Stimulated activated CD8-positive, alpha-beta memory T cell treated with anti-CD3 and anti-CD28 coated beads, Interleukin-4, amount 100 ng/mL, for 4 hours (primary cell): ENCODE results near the gene PTGR3.
"Not testable (repeated sequence)": the region's sequence is repeated elsewhere in the genome, so short reads cannot be mapped to it uniquely, and the experiment has no call there.

Source experiments
- DNase-seq, 2 donors: peaks; one replicate each; pipeline ENCODE4 v3.0.0-alpha.2; 2020; ENCODE audit warnings: low read depth in 2 of 2, low spot score in 1 of 2

The PTGR3 gene

GRCh38 chr18:75204269-75204731 is 4.6 kb downstream of the PTGR3 start:
- no peak for DNase-seq

DNA sequence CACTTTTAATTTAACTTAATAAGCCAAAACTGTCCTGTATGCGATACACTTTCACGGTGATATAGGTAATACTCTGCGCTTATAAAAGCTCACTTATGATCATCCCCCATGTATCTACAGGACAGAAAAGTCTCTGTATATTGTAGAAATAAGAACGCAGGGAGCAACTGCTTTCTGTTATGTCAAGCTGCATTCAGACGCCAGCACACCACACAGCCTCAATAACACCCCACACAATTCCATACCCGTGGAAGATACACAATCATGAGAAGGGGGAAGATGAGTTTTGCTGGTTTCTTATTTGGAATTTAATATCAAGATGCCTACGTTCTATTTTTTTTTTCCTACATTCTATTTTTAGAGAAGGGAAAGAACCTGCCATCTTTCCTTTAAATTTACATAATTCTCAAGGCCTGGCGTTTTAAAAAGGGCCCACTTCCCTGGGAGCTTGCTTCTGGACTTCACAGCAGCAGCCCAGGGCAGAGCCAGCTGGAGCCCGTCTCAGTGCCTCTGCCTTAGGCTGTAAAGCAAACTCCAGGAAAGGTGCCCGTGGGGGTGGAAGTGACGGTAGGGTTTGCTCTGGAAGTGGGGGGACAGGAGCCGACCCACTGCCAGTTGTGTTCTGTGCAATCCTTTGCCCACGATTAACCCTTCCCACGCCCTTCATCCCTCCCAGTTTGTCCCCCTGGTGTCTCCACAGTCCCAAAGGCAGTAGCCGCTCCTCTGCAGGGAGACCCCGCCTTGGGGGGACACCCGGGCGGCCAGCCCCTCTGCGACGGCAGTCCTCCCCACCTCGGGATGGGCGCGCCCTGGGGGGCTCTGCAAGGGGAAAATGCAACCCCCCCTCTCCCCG is 5.3 kb downstream of the PTGR3 start:
- no peak for DNase-seq

DNA sequence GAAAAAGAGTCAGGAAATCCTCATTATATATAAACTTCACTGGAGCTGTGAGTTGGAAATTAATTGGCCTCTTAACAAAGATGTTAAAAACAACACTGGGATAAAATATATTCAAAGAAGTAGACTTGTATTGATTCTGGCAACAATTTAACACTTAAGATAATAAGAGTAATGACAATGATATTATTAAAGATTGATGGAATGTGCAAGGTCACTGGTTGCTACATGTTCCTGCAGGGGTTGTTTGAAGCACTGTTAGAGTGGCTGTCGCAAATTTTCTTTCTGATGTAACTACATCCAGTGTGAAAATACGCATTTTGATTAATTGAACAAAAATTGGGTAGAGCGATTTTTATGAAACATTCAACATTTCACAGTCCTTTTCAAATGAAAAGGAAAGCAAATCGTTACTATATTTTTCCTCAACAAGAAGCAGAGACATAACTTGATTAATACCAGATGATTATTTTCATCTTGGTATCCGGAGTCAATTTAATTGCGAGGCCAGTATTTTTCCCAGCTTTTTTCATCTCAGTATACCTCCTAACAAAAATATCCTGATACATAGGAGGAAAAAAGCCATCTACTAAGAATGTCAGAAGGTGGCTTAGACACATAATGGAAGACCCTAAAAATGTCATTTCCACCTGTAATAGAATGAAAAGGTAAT is 6.1 kb downstream of the PTGR3 start:
- DNase-seq, result no peak

GRCh38 chr18:75201282-75202270 is 7.4 kb downstream of the PTGR3 start:
- no peak for DNase-seq

GRCh38 chr18:75200605-75201280 is 8.2 kb downstream of the PTGR3 start:
- DNase-seq, result no peak

DNA sequence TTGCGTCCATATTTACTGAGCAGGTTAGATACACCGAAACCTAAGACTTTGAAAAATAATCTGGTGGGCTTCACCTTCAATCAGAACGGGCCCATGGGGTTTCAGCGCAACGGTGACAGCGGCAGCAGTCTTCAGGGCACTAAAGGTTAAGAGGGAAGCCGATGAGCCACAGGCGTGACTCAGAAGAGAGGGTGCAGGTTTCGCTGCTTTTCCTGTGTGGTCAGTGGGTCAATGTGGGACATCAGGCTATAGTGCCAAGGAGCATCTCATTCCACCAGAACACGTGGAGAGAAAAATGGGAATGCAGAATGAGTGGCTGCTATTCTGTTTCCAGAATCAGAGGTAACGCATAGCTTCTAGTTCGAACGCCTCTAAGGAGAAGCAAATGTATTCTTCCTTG is 8.9 kb downstream of the PTGR3 start:
- no peak for DNase-seq

- DNase-seq, result no peak
Measured at GRCh38 chr18:75199327-75199726, 9.6 kb downstream of the PTGR3 start.

DNA sequence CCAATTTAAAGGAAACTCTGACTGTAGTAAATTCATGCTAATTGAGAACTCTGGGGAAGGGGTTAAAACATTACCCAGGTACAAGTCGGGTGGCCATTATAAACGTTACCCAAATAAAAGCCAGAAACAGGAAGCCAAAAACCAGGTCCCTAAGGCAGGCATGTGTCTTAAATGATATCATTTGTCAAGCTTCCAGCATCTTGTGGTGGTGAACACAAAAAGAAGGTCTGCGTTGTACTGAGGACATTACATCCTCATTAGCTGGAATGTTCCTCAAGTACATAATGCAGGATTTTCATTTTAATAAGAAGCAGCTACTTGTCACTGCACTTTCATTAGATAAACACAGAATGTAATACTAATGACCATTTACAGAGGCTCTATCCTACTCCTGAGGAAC is 10.9 kb downstream of the PTGR3 start:
- no peak for DNase-seq

DNA sequence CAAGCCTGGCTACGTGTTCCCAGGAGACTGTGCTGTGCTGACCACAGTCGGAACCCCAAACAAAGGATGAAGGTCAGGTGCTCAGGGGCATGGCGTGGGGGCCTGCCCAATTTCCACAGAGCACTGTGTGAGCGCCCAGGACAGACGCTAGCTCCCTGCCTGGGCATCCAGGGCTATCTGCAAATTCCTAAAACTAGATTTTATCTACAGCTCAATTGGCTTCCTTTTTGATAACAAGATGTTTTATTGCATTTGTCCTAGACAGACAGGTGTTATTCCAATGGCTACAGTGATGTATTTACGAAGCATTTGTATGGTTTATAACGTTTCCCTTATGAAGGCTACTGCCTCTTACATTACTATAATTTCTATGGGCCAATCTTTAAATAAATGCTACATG is 16.0 kb downstream of the PTGR3 start:
- DNase-seq, result no peak

GRCh38 chr18:75189696-75190095 is 19.2 kb downstream of the PTGR3 start:
- no peak for DNase-seq

DNA sequence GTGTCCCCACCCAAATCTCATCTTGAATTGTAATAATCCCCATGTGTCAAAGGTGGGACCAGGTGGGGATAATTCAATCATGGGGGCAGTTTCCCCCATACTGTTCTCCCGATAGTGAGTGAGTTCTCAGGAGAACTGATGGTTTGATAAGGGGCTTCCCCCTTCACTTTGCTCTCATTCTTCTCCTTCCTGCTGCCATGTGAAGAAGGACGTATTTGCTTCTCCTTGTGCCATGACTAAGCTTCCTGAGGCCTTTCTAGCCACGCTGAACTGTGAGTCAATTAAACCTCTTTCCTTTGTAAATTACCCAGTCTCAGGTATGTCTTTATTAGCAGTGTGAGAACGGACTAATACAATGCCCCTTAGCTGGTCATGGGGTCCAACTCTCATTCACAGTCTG is 21.2 kb downstream of the PTGR3 start:
- DNase-seq, result not testable (repeated sequence)

DNA sequence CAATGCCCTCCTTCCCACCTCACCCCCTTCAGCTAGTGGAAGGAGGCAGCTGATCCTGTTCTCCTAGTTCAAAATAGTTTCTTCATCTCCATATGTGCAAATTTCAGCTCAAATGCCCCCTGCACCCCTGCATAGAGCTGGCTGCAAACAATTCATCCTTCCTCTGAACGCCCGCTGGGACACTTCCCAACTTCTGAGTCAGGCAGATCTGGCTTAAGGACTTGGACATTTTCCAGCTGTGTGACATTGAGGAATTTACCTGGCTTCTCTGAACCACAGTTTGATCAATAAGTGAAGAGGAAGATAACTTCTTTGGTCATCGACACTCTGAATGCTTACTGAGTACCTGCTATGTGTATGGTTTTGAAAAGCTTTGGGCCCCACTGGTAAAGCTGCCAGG is 23.5 kb downstream of the PTGR3 start:
- no peak for DNase-seq

DNA sequence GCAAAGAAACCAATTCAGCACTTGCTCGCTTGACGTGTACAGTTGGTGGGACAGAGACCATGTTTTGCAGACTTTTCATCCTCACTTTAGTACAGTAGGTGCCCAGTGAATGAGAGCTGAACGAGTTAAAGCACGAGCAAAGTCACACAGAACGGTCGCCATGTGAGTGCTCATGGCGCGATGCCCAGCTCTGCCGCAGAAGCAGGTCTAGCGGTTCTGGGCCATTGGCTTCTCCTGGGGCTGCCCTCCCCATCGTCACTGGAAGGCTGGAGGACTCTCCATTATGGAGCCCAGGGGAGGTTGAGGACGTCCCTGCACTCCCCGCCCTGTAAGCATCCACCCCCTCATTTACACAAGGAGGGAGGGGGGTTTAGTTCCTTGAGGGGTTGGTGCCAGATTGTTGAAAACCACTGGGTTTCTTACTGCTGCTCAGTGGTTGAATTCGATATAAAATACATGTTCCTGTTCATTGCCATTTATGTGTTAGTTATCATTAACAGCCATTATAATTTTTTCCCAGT is 24.9 kb downstream of the PTGR3 start:
- DNase-seq, result no peak

GRCh38 chr18:75183524-75183923 is 25.4 kb downstream of the PTGR3 start:
- DNase-seq, result no peak

GRCh38 chr18:75179819-75180600 is 28.9 kb downstream of the PTGR3 start:
- no peak for DNase-seq

- DNase-seq, result no peak
Measured at GRCh38 chr18:75178376-75178775, 30.6 kb downstream of the PTGR3 start.

DNA sequence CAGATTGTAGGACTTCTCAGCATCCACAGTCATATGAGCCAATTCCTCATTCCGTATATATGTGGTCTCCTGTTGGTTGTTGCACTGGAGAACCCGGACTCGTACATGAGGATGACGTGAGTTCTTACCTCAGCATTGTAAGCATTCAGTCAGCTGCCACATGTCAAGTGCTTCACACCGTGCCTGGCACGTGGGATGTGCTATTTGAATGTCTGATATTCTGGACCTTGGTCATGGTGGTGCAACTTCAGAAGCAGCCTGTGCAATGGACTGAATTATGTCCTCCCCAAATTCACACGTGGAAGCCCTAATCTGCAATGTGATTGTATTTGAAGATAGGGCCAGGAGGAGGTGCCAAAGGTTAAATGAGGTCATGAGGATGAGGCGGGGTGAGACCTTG is 32.1 kb downstream of the PTGR3 start:
- no peak for DNase-seq

- DNase-seq, result no peak
Measured at GRCh38 chr18:75173738-75174137, 35.2 kb downstream of the PTGR3 start.

GRCh38 chr18:75173125-75173432 is 35.9 kb downstream of the PTGR3 start:
- DNase-seq, result no peak
